Kidney epithelial cell (primary cell): ENCODE results near the gene HAL. TPM values are rescaled to one million over a fixed set of nuclear protein-coding genes. Genes with fewer than 3 reads are reported as not detected.

Source experiments
- DNase-seq: peaks from one replicate; pipeline ENCODE4 v3.0.0-alpha.2; 2010; ENCODE audit warnings: low read depth
- H3K27me3 ChIP-seq: 2 replicates; pipeline ENCODE4 v1.6.0; 2011; ENCODE audit warnings: low read length; ENCODE audit not compliant: control insufficient read depth, insufficient read depth
- H3K36me3 ChIP-seq: 2 replicates; pipeline ENCODE4 v1.5.1; 2011; ENCODE audit warnings: low read length; ENCODE audit not compliant: control insufficient read depth, insufficient read depth
- H3K4me3 ChIP-seq: 2 replicates; pipeline ENCODE4 v1.5.1; 2011; ENCODE audit warnings: low read depth, mild to moderate bottlenecking, control low read depth, low read length
- total RNA-seq: library from RNA; depleted of rRNA; stranded (reverse); fragments of >200 nt; gene quantifications from 2 replicates; pipeline ENCODE4 v1.2.3, GENCODE V29; 2015
- TF ChIP-seq, protein P1 (sequence below): IDR thresholded peaks from 2 replicates; pipeline ENCODE4 v1.5.1; 2011; ENCODE audit warnings: mild to moderate bottlenecking, moderate library complexity, low read length, control low read depth, inconsistent platforms; ENCODE audit not compliant: insufficient read depth, poor library complexity, severe bottlenecking

Gene HAL
- total RNA-seq, 1 donor from 2014 or later, result 0.21 TPM

DNA sequence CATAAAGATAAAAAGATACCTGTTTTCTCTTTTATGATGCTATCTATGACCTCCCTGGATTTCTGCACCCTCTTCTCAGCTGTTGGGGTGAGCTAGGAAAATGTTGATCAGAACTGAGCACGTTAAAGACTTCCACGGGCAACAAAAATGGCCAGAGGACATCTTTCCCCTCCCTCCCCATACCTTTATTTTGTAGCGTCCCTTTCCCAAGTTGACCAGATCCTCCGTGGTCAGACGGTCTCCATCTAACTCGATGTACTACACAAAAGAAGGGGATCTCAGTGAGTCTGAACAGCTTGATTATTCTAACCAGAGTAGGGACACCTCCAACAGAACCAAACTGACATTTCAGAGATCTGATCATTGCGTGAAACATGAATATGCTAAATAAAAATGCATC, 2.2 kb downstream of the HAL start:
- H3K4me3 ChIP-seq, result no peak overlapping the region
- H3K27me3 ChIP-seq, result no peaks in the 10 kb centered on the region
- TF ChIP-seq, protein P1, sequence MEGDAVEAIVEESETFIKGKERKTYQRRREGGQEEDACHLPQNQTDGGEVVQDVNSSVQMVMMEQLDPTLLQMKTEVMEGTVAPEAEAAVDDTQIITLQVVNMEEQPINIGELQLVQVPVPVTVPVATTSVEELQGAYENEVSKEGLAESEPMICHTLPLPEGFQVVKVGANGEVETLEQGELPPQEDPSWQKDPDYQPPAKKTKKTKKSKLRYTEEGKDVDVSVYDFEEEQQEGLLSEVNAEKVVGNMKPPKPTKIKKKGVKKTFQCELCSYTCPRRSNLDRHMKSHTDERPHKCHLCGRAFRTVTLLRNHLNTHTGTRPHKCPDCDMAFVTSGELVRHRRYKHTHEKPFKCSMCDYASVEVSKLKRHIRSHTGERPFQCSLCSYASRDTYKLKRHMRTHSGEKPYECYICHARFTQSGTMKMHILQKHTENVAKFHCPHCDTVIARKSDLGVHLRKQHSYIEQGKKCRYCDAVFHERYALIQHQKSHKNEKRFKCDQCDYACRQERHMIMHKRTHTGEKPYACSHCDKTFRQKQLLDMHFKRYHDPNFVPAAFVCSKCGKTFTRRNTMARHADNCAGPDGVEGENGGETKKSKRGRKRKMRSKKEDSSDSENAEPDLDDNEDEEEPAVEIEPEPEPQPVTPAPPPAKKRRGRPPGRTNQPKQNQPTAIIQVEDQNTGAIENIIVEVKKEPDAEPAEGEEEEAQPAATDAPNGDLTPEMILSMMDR, result no peak
- H3K36me3 ChIP-seq, result no peaks in the 10 kb centered on the region
- no peak for DNase-seq

- no peak for DNase-seq
- Histone ChIP-seq H3K27me3 (no peaks in the 10 kb centered on the region), H3K4me3 (no peak overlapping the region), H3K36me3 (no peaks in the 10 kb centered on the region)
- TF ChIP-seq, protein P1, result no peak
Measured at GRCh38 chr12:95990136-95990535, 6.0 kb downstream of the HAL start.

- TF ChIP-seq, protein P1, result no peak
- Histone ChIP-seq H3K27me3 (no peaks in the 10 kb centered on the region), H3K4me3 (no peak overlapping the region), H3K36me3 (no peaks in the 10 kb centered on the region)
- no peak for DNase-seq
Measured at GRCh38 chr12:95989504-95990123, 6.5 kb downstream of the HAL start.

DNA sequence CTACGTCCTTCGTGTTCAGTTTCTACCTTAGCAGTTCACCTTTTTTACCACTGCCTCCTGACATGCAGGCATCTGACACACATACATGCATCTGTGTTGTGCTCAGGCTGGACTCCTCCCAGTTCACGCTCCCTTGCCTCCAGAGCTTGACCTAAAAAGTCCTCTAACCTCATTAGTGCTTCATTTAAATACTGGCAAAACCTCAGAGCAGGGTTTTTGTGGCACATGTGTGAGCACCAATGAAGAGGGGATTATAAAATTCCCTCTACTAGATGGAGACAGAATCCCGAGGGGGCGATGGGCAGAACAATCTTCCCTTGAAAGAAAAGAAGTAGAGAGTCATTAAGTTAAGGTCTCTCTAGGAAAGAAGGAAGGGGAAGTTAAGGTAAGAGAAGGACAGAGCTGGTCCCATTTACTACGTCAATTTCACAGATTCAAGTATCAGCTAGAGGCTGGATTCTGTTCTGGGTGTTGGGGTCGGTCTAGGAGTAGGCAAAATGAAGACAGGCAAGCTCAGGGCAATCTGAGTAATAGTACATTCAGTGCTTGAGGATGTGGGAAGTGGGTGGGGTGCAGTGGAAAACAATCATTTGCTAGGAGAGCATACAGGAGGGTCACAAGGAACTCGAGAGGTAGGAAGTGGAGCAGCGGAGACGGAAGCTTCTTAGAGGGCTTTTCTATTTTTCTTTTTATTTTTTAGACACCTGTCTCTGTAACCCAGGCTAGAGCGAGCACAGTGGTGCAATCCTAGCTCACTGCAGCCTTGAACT, 7.5 kb downstream of the HAL start:
- TF ChIP-seq, protein P1, result no peak
- Histone ChIP-seq H3K27me3 (no peaks in the 10 kb centered on the region), H3K36me3 (no peaks in the 10 kb centered on the region), H3K4me3 (no peak overlapping the region)
- DNase-seq, result no peak

DNA sequence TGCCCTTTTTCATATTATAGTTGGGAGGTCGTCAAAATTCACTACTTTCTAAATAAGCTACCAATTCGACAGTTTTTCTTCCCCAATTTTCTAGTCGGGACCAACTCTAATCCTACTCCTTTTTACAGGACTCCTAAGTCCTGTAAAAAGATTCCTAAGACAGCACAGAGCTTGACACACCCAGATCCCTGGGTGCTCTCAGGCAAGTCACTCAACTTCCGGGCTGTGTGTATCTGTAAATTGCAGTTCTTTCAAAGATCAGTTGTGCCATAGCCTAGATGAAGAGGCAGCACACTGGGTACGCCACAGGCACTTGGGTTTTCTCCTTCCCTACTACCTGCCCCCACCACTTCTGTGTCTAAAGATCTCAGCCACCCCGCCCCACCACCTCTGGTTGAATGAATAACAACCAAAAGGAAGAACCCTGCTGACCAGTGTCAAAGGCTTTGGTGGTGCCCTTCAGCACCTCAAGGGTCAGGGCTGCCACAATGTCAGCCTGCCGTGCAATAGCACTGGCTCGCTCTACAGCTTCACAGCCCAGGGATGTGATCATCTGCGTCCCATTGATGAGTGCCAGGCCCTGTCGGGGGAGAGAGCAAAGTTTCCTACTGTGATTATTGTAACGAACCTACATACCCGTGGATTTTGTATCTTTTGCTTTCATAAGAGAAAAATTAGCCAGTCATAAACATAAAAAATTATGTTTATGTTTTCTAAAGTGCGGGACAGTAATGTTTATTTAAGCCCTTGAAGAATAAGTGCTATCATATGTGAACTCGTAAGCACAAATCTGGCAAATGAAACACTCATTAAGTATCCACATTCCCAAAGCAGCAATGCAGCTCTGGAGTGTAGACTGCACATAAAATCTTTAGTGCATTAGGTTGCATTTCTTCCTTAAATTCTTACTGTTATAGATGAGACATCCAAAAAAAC, 9.2 kb downstream of the HAL start:
- no peak for DNase-seq
- Histone ChIP-seq H3K27me3 (no peaks in the 10 kb centered on the region), H3K4me3 (no peak overlapping the region), H3K36me3 (no peaks in the 10 kb centered on the region)
- TF ChIP-seq, protein P1, result no peak
